Hepatocyte (in vitro differentiated cells): ENCODE measurements around the gene SMAD1.

Experiments
- EZH2 ChIP-seq: fragments of 200-600 bp; sonication (generic); IDR thresholded peaks from 2 replicates; pipeline ENCODE4 v1.6.1; 2016; ENCODE audit warnings: antibody characterized with exemption, mild to moderate bottlenecking, borderline replicate concordance
- TF ChIP-seq, protein P1 (sequence below): fragments of 200-600 bp; sonication (generic); IDR thresholded peaks from 2 replicates; pipeline ENCODE4 v1.5.1; 2016; ENCODE audit warnings: antibody characterized with exemption, mild to moderate bottlenecking; ENCODE audit not compliant: poor library complexity

DNA sequence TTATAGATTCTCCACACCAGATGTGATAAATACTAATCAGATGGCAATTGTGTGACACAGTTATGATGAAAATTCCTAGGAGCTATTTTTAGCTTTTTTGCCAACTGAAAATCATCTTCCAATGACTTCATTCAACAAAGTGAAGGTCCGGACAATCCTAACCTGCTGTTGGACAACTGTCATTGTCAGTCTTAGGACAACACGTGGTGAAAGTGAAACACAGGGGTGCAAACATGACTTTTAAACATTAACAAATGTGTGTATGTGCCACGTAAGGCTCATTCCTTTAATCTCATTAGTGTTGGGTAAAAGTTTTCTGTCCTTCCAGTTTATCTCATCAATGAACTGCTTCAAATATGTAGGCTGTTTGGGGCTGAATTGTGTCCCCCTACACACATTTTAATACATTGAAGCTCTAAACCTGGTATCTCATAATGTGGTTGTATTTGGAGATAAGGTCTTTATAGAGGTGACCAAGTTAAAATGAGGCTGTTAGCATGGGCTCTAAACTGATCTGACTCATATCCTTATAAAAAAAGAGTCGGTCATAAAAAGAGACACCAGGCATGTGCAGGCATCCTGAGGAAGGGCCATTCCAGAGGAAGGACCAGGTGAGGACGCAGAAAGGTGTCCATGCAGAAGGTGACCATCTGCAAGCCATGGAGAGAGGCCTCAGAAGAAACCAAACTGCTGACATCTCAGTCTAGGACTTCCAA is 41.2 kb upstream of the SMAD1 start:
- TF ChIP-seq, protein P1, sequence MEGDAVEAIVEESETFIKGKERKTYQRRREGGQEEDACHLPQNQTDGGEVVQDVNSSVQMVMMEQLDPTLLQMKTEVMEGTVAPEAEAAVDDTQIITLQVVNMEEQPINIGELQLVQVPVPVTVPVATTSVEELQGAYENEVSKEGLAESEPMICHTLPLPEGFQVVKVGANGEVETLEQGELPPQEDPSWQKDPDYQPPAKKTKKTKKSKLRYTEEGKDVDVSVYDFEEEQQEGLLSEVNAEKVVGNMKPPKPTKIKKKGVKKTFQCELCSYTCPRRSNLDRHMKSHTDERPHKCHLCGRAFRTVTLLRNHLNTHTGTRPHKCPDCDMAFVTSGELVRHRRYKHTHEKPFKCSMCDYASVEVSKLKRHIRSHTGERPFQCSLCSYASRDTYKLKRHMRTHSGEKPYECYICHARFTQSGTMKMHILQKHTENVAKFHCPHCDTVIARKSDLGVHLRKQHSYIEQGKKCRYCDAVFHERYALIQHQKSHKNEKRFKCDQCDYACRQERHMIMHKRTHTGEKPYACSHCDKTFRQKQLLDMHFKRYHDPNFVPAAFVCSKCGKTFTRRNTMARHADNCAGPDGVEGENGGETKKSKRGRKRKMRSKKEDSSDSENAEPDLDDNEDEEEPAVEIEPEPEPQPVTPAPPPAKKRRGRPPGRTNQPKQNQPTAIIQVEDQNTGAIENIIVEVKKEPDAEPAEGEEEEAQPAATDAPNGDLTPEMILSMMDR: no peak
- no peak for TF ChIP-seq EZH2
